Measurements from ENCODE around the gene RPL29.

DNA sequence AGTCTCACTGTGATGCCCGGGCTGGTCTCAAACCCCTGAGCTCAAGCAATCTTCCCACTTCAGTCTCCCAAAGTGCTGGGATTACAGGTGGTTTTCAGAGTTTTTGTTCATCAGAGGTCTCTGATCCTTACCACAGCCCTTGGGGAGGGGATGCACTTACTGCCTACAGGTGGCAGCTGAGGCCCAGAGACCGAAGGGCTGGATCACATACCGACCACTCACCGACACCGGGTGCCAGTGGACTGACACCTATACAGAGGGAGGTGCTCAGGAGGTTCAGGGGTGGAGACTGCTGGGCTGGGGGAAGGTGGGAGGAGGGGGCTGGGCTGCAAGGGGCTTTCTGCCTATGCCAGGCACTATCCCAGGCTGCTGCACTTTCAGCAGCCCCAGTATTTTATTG is 41.1 kb upstream of the RPL29 start:
- no peak for TF ChIP-seq TAF1 (IDR thresholded peaks at IDR 0.05; ENCODE audit: low read depth, low read length)
- no peak for TF ChIP-seq POLR2AphosphoS5 (IDR thresholded peaks at IDR 0.05; ENCODE audit: low read depth, low read length)
- TF ChIP-seq POLR2A (IDR thresholded peaks at IDR 0.05; ENCODE audit: low read depth, low read length) = no peak
- no peak for TF ChIP-seq SPI1 (IDR thresholded peaks at IDR 0.05; ENCODE audit: low read depth, low read length)
